HUES64 (cell line): ENCODE data around the gene RAB17.

Experiments used
- H3K27ac ChIP-seq: 2 replicates; pipeline ENCODE4 v1.7.0; 2013; ENCODE audit warnings: low read depth, low read length, inconsistent platforms
- H3K27me3 ChIP-seq: 2 replicates; pipeline ENCODE4 v1.6.1; 2013; ENCODE audit warnings: mild to moderate bottlenecking, low read length; ENCODE audit not compliant: insufficient read depth
- H3K36me3 ChIP-seq: 2 replicates; pipeline ENCODE4 v1.6.1; 2013; ENCODE audit warnings: mild to moderate bottlenecking, low read length; ENCODE audit not compliant: insufficient read depth
- H3K4me1 ChIP-seq: 2 replicates; pipeline ENCODE4 v1.6.1; 2013; ENCODE audit warnings: mild to moderate bottlenecking, low read length, moderate library complexity; ENCODE audit not compliant: insufficient read depth
- H3K4me3 ChIP-seq: 2 replicates; pipeline ENCODE4 v1.5.1; 2013; ENCODE audit warnings: mild to moderate bottlenecking, low read length, moderate library complexity
- H3K9ac ChIP-seq: 2 replicates; pipeline ENCODE4 v1.6.1; 2013; ENCODE audit warnings: mild to moderate bottlenecking, low read depth, low read length
- H3K9me3 ChIP-seq: 2 replicates; pipeline ENCODE4 v1.6.1; 2013; ENCODE audit warnings: low read depth, low read length; ENCODE audit not compliant: insufficient read depth
- WGBS: fragments of 150-250, 120-280 bp; methylation state at CpG from one replicate; pipeline ENCODE4 v1.1.7; 2013; ENCODE audit warnings: missing lambda C conversion rate; 5-methylcytosine and 5-hydroxymethylcytosine counted together

Gene RAB17

DNA sequence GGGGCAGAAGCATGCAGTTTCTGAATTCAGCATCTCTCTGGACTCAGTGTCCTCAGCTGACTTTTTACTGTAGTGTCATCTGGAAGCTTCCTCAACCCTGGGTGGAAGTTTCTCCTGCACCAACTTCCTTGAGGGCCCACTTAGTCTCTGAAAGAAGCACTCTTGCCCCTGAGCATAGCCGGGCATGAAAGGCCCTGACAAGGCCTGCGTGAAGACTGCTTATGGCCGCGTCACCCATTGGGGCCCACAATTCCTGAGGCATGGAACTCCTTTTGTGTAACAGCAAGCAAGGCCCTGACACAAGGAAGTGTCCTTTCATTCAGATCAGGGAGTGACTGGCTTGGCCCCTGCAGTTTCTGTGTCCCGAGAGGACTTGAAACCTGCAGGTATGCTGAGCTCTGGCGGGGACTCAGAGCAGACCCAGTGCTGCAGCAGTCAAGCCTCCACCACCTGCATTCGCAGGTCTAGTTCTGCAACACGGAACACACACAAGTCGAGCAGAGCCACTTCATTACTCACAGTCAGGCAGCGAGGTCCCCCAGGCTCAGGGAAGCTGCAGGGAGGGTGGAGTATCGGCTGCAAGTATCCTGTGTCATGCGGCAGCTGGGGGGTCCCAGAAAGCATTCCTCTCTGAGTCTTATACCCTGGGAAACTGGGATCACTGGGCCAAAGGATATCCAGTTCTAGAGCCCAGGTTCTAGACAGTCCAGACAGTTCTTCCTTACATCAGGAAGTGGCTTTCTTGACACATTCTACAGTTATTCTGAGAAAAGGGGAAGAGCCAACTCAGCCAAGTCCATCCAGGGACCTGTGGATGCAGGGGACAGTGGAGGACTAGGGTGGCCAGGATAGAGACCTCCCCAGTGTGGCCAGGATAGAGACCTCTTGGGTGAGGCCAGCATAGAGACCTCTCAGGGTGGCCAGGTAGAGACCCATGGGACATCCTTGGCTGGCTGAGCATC, 59.8 kb downstream of the RAB17 start:
- Histone ChIP-seq H3K4me3 (no peak overlapping the region), H3K27ac (no peak overlapping the region), H3K9ac (no peak overlapping the region), H3K27me3 (no peaks in the 10 kb centered on the region), H3K9me3 (no peaks in the 10 kb centered on the region), H3K4me1 (0 out of 2 replicates have a peak, but pooled peaks cover 4% of the 10 kb centered on the region), H3K36me3 (no peaks in the 10 kb centered on the region)
- 91% methylated on average over 12 of the region's 12 CpGs for WGBS

DNA sequence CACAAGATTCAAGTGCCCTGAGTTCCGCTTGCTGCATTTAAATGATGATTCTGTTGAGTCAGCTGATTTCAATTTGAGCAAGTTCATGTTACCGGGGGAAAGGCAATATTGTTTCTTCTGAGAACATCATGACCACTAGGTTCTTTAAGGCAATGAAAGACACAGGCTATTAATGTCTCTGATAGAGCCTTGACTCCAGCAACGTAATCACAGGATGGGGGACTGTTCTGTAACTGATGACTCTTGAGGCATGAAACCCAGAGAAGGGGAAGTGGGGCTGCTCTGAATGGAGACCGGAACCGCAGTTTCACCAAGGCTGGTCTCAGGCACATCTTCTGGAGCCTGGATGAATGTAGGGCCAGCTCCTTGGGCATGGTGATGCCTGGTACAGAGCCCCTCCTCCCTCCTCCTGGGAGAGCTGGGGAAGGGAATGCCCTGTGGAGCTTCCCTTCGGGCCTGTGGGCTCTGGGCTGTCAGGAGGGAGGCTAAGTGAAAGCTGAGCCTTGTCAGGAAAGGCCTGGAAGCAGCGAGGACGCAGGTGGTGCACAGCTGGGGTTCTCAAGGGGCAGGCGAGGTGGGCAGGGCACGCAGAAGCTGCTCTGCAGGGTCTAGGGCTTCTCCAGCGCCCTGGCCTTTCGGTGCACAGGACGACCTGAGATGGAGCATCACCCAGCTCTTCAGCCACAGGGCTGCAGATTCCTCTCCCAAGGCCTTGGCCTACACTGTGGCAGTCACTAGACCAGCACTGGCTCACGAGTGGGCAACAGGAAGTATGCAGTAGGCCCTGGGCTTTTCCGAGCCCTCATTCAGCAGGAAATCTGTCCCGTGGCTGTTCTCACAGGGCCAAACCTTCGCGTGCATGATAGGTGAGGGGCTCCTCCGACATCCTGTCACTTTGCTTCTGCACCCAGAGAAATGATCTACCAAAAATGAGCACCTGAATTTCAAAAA, 60.8 kb downstream of the RAB17 start:
- no peak overlapping the region for H3K27ac ChIP-seq
- H3K9ac ChIP-seq: no peak overlapping the region
- 0 out of 2 replicates have a peak, but pooled peaks cover 4% of the 10 kb centered on the region for H3K4me1 ChIP-seq
- H3K27me3 ChIP-seq: no peaks in the 10 kb centered on the region
- no peaks in the 10 kb centered on the region for H3K9me3 ChIP-seq
- H3K36me3 ChIP-seq: no peaks in the 10 kb centered on the region
- H3K4me3 ChIP-seq: no peak overlapping the region
- 91% methylated on average over 19 of the region's 19 CpGs for WGBS

DNA sequence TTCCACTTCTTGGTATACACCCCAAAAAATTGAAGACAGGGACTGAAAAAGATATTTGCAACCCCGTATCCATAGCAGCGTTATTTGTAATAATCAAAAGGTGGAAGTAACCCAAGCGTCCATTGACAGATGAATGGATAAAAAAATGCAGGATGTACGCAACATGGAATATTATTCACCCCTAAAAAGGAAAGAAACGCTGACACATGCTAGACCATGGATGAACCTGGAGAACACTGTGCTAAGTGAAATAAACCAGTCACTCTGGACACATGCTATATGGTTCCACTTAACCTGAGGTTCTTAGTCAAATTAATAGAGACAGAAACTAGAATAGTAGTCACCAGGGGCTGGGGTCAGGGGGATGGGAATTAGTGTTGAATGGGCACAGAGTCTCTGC, 62.8 kb downstream of the RAB17 start:
- Histone ChIP-seq H3K9ac (no peak overlapping the region), H3K27me3 (no peaks in the 10 kb centered on the region), H3K4me1 (0 out of 2 replicates have a peak, but pooled peaks cover 4% of the 10 kb centered on the region), H3K4me3 (no peak overlapping the region), H3K36me3 (no peaks in the 10 kb centered on the region), H3K9me3 (no peaks in the 10 kb centered on the region), H3K27ac (no peak overlapping the region)
- 97% methylated on average over 5 of the region's 5 CpGs for WGBS

GRCh38 chr2:237527233-237527632, 63.3 kb downstream of the RAB17 start:
- H3K4me3 ChIP-seq: no peak overlapping the region
- no peak overlapping the region for H3K9ac ChIP-seq
- H3K27ac ChIP-seq: no peak overlapping the region
- H3K36me3 ChIP-seq: no peaks in the 10 kb centered on the region
- H3K27me3 ChIP-seq: no peaks in the 10 kb centered on the region
- WGBS: 94% methylated on average over 11 of the region's 11 CpGs
- H3K9me3 ChIP-seq: no peaks in the 10 kb centered on the region
- H3K4me1 ChIP-seq: 0 out of 2 replicates have a peak, but pooled peaks cover 4% of the 10 kb centered on the region

DNA sequence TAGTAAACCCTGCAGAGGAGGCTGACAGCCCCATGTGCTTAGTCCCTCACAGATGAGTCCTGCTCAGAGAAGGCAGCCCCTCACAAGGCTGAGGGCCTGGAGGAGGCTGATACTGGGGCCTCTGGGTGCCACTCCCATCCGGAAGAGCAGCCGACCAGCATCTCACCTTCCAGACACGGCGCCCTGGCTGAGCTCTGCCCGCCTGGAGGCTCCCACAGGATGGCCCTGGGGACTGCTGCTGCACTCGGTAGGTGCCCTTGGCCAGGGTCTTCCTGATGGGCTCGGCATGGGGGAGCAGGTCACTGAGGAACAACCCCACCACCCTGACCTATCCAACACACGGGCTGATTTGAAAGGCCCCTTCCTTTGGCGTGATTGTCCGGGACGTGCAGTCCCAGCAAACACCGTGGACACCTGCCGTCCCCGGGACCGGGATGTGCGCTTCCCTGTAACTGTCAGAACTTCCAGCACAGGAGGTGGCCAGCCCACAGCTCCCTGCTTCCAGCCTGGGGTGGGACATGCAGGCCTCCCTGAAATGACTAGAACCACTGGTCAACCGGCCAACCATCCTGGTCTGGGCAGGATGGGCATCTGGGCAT, 64.9 kb downstream of the RAB17 start:
- Histone ChIP-seq H3K27ac (no peak overlapping the region), H3K4me3 (no peak overlapping the region), H3K9ac (no peak overlapping the region), H3K4me1 (no peaks in the 10 kb centered on the region), H3K9me3 (no peaks in the 10 kb centered on the region), H3K27me3 (no peaks in the 10 kb centered on the region), H3K36me3 (no peaks in the 10 kb centered on the region)
- 92% methylated on average over 17 of the region's 17 CpGs for WGBS

DNA sequence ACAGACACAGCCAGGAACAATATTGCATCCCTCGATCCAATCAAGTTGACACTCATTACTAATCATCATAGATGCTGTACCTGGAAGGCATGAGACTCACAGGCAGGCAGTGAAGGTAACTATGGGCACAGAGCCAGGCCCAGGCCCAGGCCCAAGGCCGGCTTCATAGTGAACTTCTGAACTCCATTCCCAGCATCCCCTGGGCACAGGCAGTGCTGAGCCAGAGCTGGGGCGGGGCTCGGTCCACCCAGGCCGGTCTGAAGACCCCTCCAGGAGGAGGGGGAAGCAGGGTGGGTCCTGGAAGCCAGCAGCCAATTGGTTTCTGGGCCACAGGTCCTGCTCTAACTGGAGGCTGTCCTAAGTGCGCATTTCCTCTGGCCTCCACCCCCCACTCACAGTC, 65.9 kb downstream of the RAB17 start:
- Histone ChIP-seq H3K9ac (no peak overlapping the region), H3K36me3 (no peaks in the 10 kb centered on the region), H3K4me3 (no peak overlapping the region), H3K4me1 (no peaks in the 10 kb centered on the region), H3K27me3 (no peaks in the 10 kb centered on the region), H3K27ac (no peak overlapping the region), H3K9me3 (no peaks in the 10 kb centered on the region)
- 84% methylated on average over 6 of the region's 6 CpGs for WGBS
